ENCODE data around the gene SLC49A3.
"Not testable (repeated sequence)": the region's sequence is repeated elsewhere in the genome, so short reads cannot be mapped to it uniquely, and the experiment has no call there.

SLC49A3 gene

GRCh38 chr4:718460-718859, 29.5 kb upstream of the SLC49A3 start:
- DNase-seq (ENCODE audit: low read depth in 1 of 2, low spot score in 1 of 2) = no peak
- in situ Hi-C loops (cut with HindIII; ENCODE audit: low pct_unique_long_range_greater_than_20kb, low sequenced_read_pairs) = no loop called here
- no peak for TF ChIP-seq JUND (IDR thresholded peaks at IDR 0.05; ENCODE audit: low read depth)

GRCh38 chr4:717601-718320, 28.8 kb upstream of the SLC49A3 start:
- TF ChIP-seq JUND (IDR thresholded peaks at IDR 0.05; ENCODE audit: low read depth) = no peak
- in situ Hi-C loops (cut with HindIII; ENCODE audit: low pct_unique_long_range_greater_than_20kb, low sequenced_read_pairs) = no loop called here
- no peak for DNase-seq (ENCODE audit: low read depth in 1 of 2, low spot score in 1 of 2)

GRCh38 chr4:714087-714486, 25.1 kb upstream of the SLC49A3 start:
- DNase-seq (ENCODE audit: low read depth in 1 of 2, low spot score in 1 of 2) = no peak
- TF ChIP-seq JUND (IDR thresholded peaks at IDR 0.05; ENCODE audit: low read depth) = no peak
- in situ Hi-C loops (cut with HindIII; ENCODE audit: low pct_unique_long_range_greater_than_20kb, low sequenced_read_pairs) = no loop called here

- no peak for TF ChIP-seq JUND (IDR thresholded peaks at IDR 0.05; ENCODE audit: low read depth)
- DNase-seq (ENCODE audit: low read depth in 1 of 2, low spot score in 1 of 2) = no peak
- in situ Hi-C loops (cut with HindIII; ENCODE audit: low pct_unique_long_range_greater_than_20kb, low sequenced_read_pairs) = no loop called here
Observed at GRCh38 chr4:712916-713632, 24.1 kb upstream of the SLC49A3 start.

GRCh38 chr4:712093-712492, 23.1 kb upstream of the SLC49A3 start:
- no peak for DNase-seq (ENCODE audit: low read depth in 1 of 2, low spot score in 1 of 2)
- TF ChIP-seq JUND (IDR thresholded peaks at IDR 0.05; ENCODE audit: low read depth) = no peak
- in situ Hi-C loops (cut with HindIII; ENCODE audit: low pct_unique_long_range_greater_than_20kb, low sequenced_read_pairs) = no loop called here

GRCh38 chr4:710916-711315, 22.0 kb upstream of the SLC49A3 start:
- DNase-seq (ENCODE audit: low read depth in 1 of 2, low spot score in 1 of 2) = no peak
- in situ Hi-C loops (cut with HindIII; ENCODE audit: low pct_unique_long_range_greater_than_20kb, low sequenced_read_pairs) = no loop called here
- TF ChIP-seq JUND (IDR thresholded peaks at IDR 0.05; ENCODE audit: low read depth) = no peak

GRCh38 chr4:710116-710515, 21.2 kb upstream of the SLC49A3 start:
- in situ Hi-C loops (cut with HindIII; ENCODE audit: low pct_unique_long_range_greater_than_20kb, low sequenced_read_pairs) = no loop called here

GRCh38 chr4:709348-709747, 20.4 kb upstream of the SLC49A3 start:
- no peak for TF ChIP-seq JUND (IDR thresholded peaks at IDR 0.05; ENCODE audit: low read depth)
- DNase-seq (ENCODE audit: low read depth in 1 of 2, low spot score in 1 of 2) = no peak
- in situ Hi-C loops (cut with HindIII; ENCODE audit: low pct_unique_long_range_greater_than_20kb, low sequenced_read_pairs) = no loop called here

More at GRCh38 chr4:710116-710515, 21.2 kb upstream of the SLC49A3 start:
- TF ChIP-seq JUND (IDR thresholded peaks at IDR 0.05; ENCODE audit: low read depth) = no peak
- no peak for DNase-seq (ENCODE audit: low read depth in 1 of 2, low spot score in 1 of 2)

- in situ Hi-C loops (cut with HindIII; ENCODE audit: low pct_unique_long_range_greater_than_20kb, low sequenced_read_pairs) = no loop called here
- no peak for DNase-seq (ENCODE audit: low read depth in 1 of 2, low spot score in 1 of 2)
- no peak for TF ChIP-seq JUND (IDR thresholded peaks at IDR 0.05; ENCODE audit: low read depth)
Observed at GRCh38 chr4:708631-708933, 19.6 kb upstream of the SLC49A3 start.

- DNase-seq (ENCODE audit: low read depth in 1 of 2, low spot score in 1 of 2) = no peak
- in situ Hi-C loops (cut with HindIII; ENCODE audit: low pct_unique_long_range_greater_than_20kb, low sequenced_read_pairs) = no loop called here
- TF ChIP-seq JUND (IDR thresholded peaks at IDR 0.05; ENCODE audit: low read depth) = no peak
Observed at GRCh38 chr4:707929-708630, 19.1 kb upstream of the SLC49A3 start.

GRCh38 chr4:706834-707598, 18.1 kb upstream of the SLC49A3 start:
- no peak for TF ChIP-seq JUND (IDR thresholded peaks at IDR 0.05; ENCODE audit: low read depth)
- DNase-seq (ENCODE audit: low read depth in 1 of 2, low spot score in 1 of 2) = no peak

GRCh38 chr4:706083-706633, 17.2 kb upstream of the SLC49A3 start:
- DNase-seq (ENCODE audit: low read depth in 1 of 2, low spot score in 1 of 2); in situ Hi-C loops (cut with HindIII; ENCODE audit: low pct_unique_long_range_greater_than_20kb, low sequenced_read_pairs): not testable (repeated sequence)

More at GRCh38 chr4:706834-707598, 18.1 kb upstream of the SLC49A3 start:
- in situ Hi-C loops (cut with HindIII; ENCODE audit: low pct_unique_long_range_greater_than_20kb, low sequenced_read_pairs) = no loop called here

Data from T47D (cell line).